ENCODE measurements around the gene PRRG1. TPM values are rescaled to one million over a fixed set of nuclear protein-coding genes. Genes with fewer than 3 reads are reported as not detected.

Gene PRRG1
- total and polyA plus RNA-seq, 9 donors = 3.3 to 11.1 (median 8.3) TPM

GRCh38 chrX:37364666-37365065 is 15.5 kb downstream of the PRRG1 start:
- intact Hi-C loops (cut with DNase I) = no loop called here
- Histone ChIP-seq H3K36me3 (no peaks in the 10 kb centered on the region), H3K27ac (no peak overlapping the region), H3K4me1 (ENCODE audit: insufficient read depth) (no peaks in the 10 kb centered on the region), H3K9me3 (no peaks in the 10 kb centered on the region), H3K27me3 (no peaks in the 10 kb centered on the region), H3K4me3 (no peak overlapping the region)
- 54 to 65% (median 61%) methylated on average over 3 of the region's 3 CpGs for WGBS, 3 donors
- DNase-seq = no peak
- TF ChIP-seq POLR2A (IDR thresholded peaks at IDR 0.05) (no peak), EP300 (IDR thresholded peaks at IDR 0.05) (no peak), CTCF (IDR thresholded peaks at IDR 0.05) (no peak)

- no peaks in the 10 kb centered on the region for H3K9me3 ChIP-seq
- H3K27me3 ChIP-seq = no peaks in the 10 kb centered on the region
- H3K36me3 ChIP-seq = no peaks in the 10 kb centered on the region
- WGBS, 3 donors = 53 to 58% (median 55%) methylated on average over 2 of the region's 2 CpGs
- H3K27ac ChIP-seq = no peak overlapping the region
- H3K4me3 ChIP-seq = no peak overlapping the region
- no peak for DNase-seq
- intact Hi-C loops (cut with DNase I) = no loop called here
- H3K4me1 ChIP-seq (ENCODE audit: insufficient read depth) = no peaks in the 10 kb centered on the region
- TF ChIP-seq EP300 (IDR thresholded peaks at IDR 0.05) (no peak), POLR2A (IDR thresholded peaks at IDR 0.05) (no peak), CTCF (IDR thresholded peaks at IDR 0.05) (no peak)
These were observed 18.8 kb downstream of the PRRG1 start for GRCh38 chrX:37367946-37368345.

- TF ChIP-seq POLR2A (IDR thresholded peaks at IDR 0.05) (no peak), EP300 (IDR thresholded peaks at IDR 0.05) (no peak), CTCF (IDR thresholded peaks at IDR 0.05) (no peak)
- Histone ChIP-seq H3K36me3 (no peaks in the 10 kb centered on the region), H3K9me3 (no peaks in the 10 kb centered on the region), H3K27ac (no peak overlapping the region), H3K27me3 (no peaks in the 10 kb centered on the region), H3K4me1 (ENCODE audit: insufficient read depth) (no peaks in the 10 kb centered on the region), H3K4me3 (no peak overlapping the region)
- intact Hi-C loops (cut with DNase I) = no loop called here
- 80 to 82% (median 82%) methylated on average over 4 of the region's 4 CpGs for WGBS, 3 donors
- no peak for DNase-seq
These were observed 21.5 kb downstream of the PRRG1 start for GRCh38 chrX:37370499-37371141.

- H3K9me3 ChIP-seq = no peaks in the 10 kb centered on the region
- no peaks in the 10 kb centered on the region for H3K36me3 ChIP-seq
- no peak overlapping the region for H3K27ac ChIP-seq
- H3K27me3 ChIP-seq = no peaks in the 10 kb centered on the region
- 82 to 90% (median 83%) methylated on average over 8 of the region's 8 CpGs for WGBS, 3 donors
- H3K4me1 ChIP-seq (ENCODE audit: insufficient read depth) = no peaks in the 10 kb centered on the region
- DNase-seq = no peak
- no peak overlapping the region for H3K4me3 ChIP-seq
- intact Hi-C loops (cut with DNase I) = no loop called here
- no peak for TF ChIP-seq EP300 (IDR thresholded peaks at IDR 0.05)
- TF ChIP-seq CTCF (IDR thresholded peaks at IDR 0.05) = no peak
- no peak for TF ChIP-seq POLR2A (IDR thresholded peaks at IDR 0.05)
These were observed 22.4 kb downstream of the PRRG1 start for GRCh38 chrX:37371578-37371991.

Measured in ovary (tissue), 9 donors.